Stimulated activated CD8-positive, alpha-beta memory T cell treated with anti-CD3 and anti-CD28 coated beads, Interleukin-2, amount 100 ng/mL, for 1 hour (primary cell): Measurements from ENCODE around the gene TRIOBP.

Experiments
- DNase-seq, 2 donors: peaks; one replicate each; pipeline ENCODE4 v3.0.0-alpha.2; 2020; ENCODE audit warnings: low read depth in 2 of 2

Gene TRIOBP

GRCh38 chr22:37824674-37825641 lies 128.1 kb downstream of the TRIOBP start:
- DNase-seq: no peak
